Caki2 (cell line): Measurements from ENCODE around the gene FAM163B. TPM values are rescaled to one million over a fixed set of nuclear protein-coding genes. Genes with fewer than 3 reads are reported as not detected.

Experiments
- DNase-seq: peaks from one replicate; pipeline ENCODE4 v3.0.0-alpha.2; 2015; ENCODE audit warnings: low read depth
- in situ Hi-C: cut with HindIII; loops from 2 replicates; pipeline ENCODE4 v1.10.0; 2016; ENCODE audit warnings: low sequenced_read_pairs, low pct_unique_long_range_greater_than_20kb, mixed read lengths
- total RNA-seq: library from RNA; depleted of rRNA; stranded (reverse); fragments of >200 nt; shearing (Covaris generic); gene quantifications from 2 replicates; pipeline ENCODE4 v1.2.3, GENCODE V29; 2014; ENCODE audit warnings: low replicate concordance

The FAM163B gene
- total RNA-seq, 1 experiment from 2014 or later: not detected

- in situ Hi-C loops: no loop called here
- no peak for DNase-seq
Measured at GRCh38 chr9:133641396-133641655, 32.1 kb upstream of the FAM163B start.

GRCh38 chr9:133640580-133641395 is 31.6 kb upstream of the FAM163B start:
- in situ Hi-C loops: no loop called here
- no peak for DNase-seq

- in situ Hi-C loops: no loop called here
- no peak for DNase-seq
Measured at GRCh38 chr9:133640160-133640559, 31.0 kb upstream of the FAM163B start.

GRCh38 chr9:133639613-133640012 is 30.4 kb upstream of the FAM163B start:
- DNase-seq: no peak
- in situ Hi-C loops: no loop called here

- in situ Hi-C loops: no loop called here
- DNase-seq: no peak
Measured at GRCh38 chr9:133638711-133639110, 29.5 kb upstream of the FAM163B start.

- in situ Hi-C loops: no loop called here
- no peak for DNase-seq
Measured at GRCh38 chr9:133638076-133638475, 28.9 kb upstream of the FAM163B start.

GRCh38 chr9:133637451-133638055 is 28.4 kb upstream of the FAM163B start:
- in situ Hi-C loops: no loop called here
- no peak for DNase-seq

GRCh38 chr9:133636902-133637301 is 27.7 kb upstream of the FAM163B start:
- no peak for DNase-seq
- in situ Hi-C loops: no loop called here

GRCh38 chr9:133635533-133636531 is 26.6 kb upstream of the FAM163B start, which contains the start of gene DBH:
Gene DBH, plus strand, starts transcription at chr9:133636363. Its CDS starts 9 bp downstream, at chr9:133636372.
- in situ Hi-C loops: no loop called here
- DNase-seq: no peak

GRCh38 chr9:133635098-133635497 is 25.9 kb upstream of the FAM163B start:
- DNase-seq: no peak
- in situ Hi-C loops: no loop called here

GRCh38 chr9:133634081-133634691 is 25.0 kb upstream of the FAM163B start:
- in situ Hi-C loops: no loop called here
- DNase-seq: no peak

GRCh38 chr9:133633681-133634080 is 24.5 kb upstream of the FAM163B start:
- DNase-seq: no peak
- in situ Hi-C loops: no loop called here

- in situ Hi-C loops: no loop called here
- no peak for DNase-seq
Measured at GRCh38 chr9:133632806-133633680, 23.9 kb upstream of the FAM163B start.

- DNase-seq: no peak
- in situ Hi-C loops: no loop called here
Measured at GRCh38 chr9:133631111-133631510, 21.9 kb upstream of the FAM163B start.

- in situ Hi-C loops: no loop called here
Measured at GRCh38 chr9:133629221-133630110, 20.3 kb upstream of the FAM163B start.

GRCh38 chr9:133628766-133629165 is 19.6 kb upstream of the FAM163B start:
- in situ Hi-C loops: no loop called here
- DNase-seq: no peak

More at GRCh38 chr9:133629221-133630110, 20.3 kb upstream of the FAM163B start:
- DNase-seq: no peak

- in situ Hi-C loops: no loop called here
- no peak for DNase-seq
Measured at GRCh38 chr9:133627341-133627740, 18.2 kb upstream of the FAM163B start.
